Osteocyte (in vitro differentiated cells): ENCODE measurements around the gene SGPL1. TPM values are rescaled to one million over a fixed set of nuclear protein-coding genes. Genes with fewer than 3 reads are reported as not detected.

Source experiments
- DNase-seq: peaks from one replicate; pipeline ENCODE4 v3.0.0; 2021; ENCODE audit warnings: mixed read lengths; ENCODE audit not compliant: unreplicated experiment; ENCODE audit errors: extremely low spot score
- H3K27ac Mint-ChIP-seq: one replicate; pipeline ENCODE4 v1.8.0; 2021; ENCODE audit warnings: mild to moderate bottlenecking, mixed read lengths; ENCODE audit not compliant: unreplicated experiment
- H3K27me3 Mint-ChIP-seq: one replicate; pipeline ENCODE4 v1.8.0; 2021; ENCODE audit warnings: mixed read lengths; ENCODE audit not compliant: unreplicated experiment
- H3K36me3 Mint-ChIP-seq: one replicate; pipeline ENCODE4 v1.8.0; 2021; ENCODE audit warnings: mixed read lengths; ENCODE audit not compliant: unreplicated experiment
- H3K4me1 Mint-ChIP-seq: one replicate; pipeline ENCODE4 v1.8.0; 2021; ENCODE audit warnings: mixed read lengths; ENCODE audit not compliant: unreplicated experiment
- H3K4me3 Mint-ChIP-seq: one replicate; pipeline ENCODE4 v1.8.0; 2021; ENCODE audit warnings: mild to moderate bottlenecking, moderate library complexity, mixed read lengths; ENCODE audit not compliant: unreplicated experiment
- H3K9me3 Mint-ChIP-seq: one replicate; pipeline ENCODE4 v1.8.0; 2021; ENCODE audit warnings: mixed read lengths; ENCODE audit not compliant: unreplicated experiment
- CTCF ChIP-seq: fragments of 200-600 bp; sonication (generic); IDR thresholded peaks from 2 replicates; pipeline ENCODE4 v1.5.0; 2021; ENCODE audit warnings: antibody characterized with exemption, mild to moderate bottlenecking, moderate library complexity
- total RNA-seq: library from RNA; stranded (reverse); gene quantifications from 2 replicates; pipeline ENCODE4 v1.2.1, GENCODE V29; 2021

SGPL1 gene
- total RNA-seq, 1 donor from 2014 or later: 58.1 TPM

- Mint-ChIP-seq H3K4me3 (no peak overlapping the region), H3K4me1 (no peaks in the 10 kb centered on the region), H3K9me3 (no peaks in the 10 kb centered on the region), H3K27ac (no peak overlapping the region), H3K27me3 (peaks cover 6% of the 10 kb centered on the region), H3K36me3 (no peaks in the 10 kb centered on the region)
- TF ChIP-seq CTCF: no peak
- DNase-seq: no peak
Observed at GRCh38 chr10:70781461-70782051, 34.2 kb upstream of the SGPL1 start.

- no peak for TF ChIP-seq CTCF
- Mint-ChIP-seq H3K9me3 (no peaks in the 10 kb centered on the region), H3K27ac (no peak overlapping the region), H3K4me1 (peaks cover 2% of the 10 kb centered on the region), H3K27me3 (peaks cover 6% of the 10 kb centered on the region), H3K36me3 (no peaks in the 10 kb centered on the region), H3K4me3 (no peak overlapping the region)
- DNase-seq: no peak
Observed at GRCh38 chr10:70782086-70782745, 33.5 kb upstream of the SGPL1 start.

- no peak for TF ChIP-seq CTCF
- Mint-ChIP-seq H3K9me3 (no peaks in the 10 kb centered on the region), H3K4me1 (peaks cover 2% of the 10 kb centered on the region), H3K36me3 (no peaks in the 10 kb centered on the region), H3K27me3 (peaks cover 8% of the 10 kb centered on the region), H3K27ac (no peak overlapping the region), H3K4me3 (no peak overlapping the region)
- DNase-seq: no peak
Observed at GRCh38 chr10:70782746-70783680, 32.7 kb upstream of the SGPL1 start.

- TF ChIP-seq CTCF: no peak
- Mint-ChIP-seq H3K27ac (no peak overlapping the region), H3K4me3 (no peak overlapping the region), H3K4me1 (peaks cover 2% of the 10 kb centered on the region), H3K27me3 (peaks cover 17% of the 10 kb centered on the region), H3K36me3 (no peaks in the 10 kb centered on the region), H3K9me3 (no peaks in the 10 kb centered on the region)
- no peak for DNase-seq
Observed at GRCh38 chr10:70784016-70784415, 31.7 kb upstream of the SGPL1 start.

GRCh38 chr10:70784471-70784870 lies 31.3 kb upstream of the SGPL1 start:
- DNase-seq: no peak

More at GRCh38 chr10:70784471-70784870, 31.3 kb upstream of the SGPL1 start:
- Mint-ChIP-seq H3K4me3 (no peak overlapping the region), H3K27me3 (peaks cover 21% of the 10 kb centered on the region), H3K36me3 (no peaks in the 10 kb centered on the region), H3K9me3 (no peaks in the 10 kb centered on the region), H3K27ac (no peak overlapping the region), H3K4me1 (peaks cover 2% of the 10 kb centered on the region)
- no peak for TF ChIP-seq CTCF
